Psoas muscle (tissue), 8 donors: Measurements from ENCODE around the gene ADAP1. TPM values are rescaled to one million over a fixed set of nuclear protein-coding genes. Genes with fewer than 3 reads are reported as not detected.

Source experiments
- ATAC-seq, 4 donors: fragments of 200-7000 bp; cut with Tn5 transposase; one replicate each; pipeline ENCODE4 v1.9.1; 2020; ENCODE audit warnings: moderate library complexity in 3 of 4, mild to moderate bottlenecking in 2 of 4
- DNase-seq, 2 donors: peaks; one replicate each; pipeline ENCODE4 v3.0.0-alpha.2; 2020
- H3K27ac ChIP-seq: fragments of 200-600 bp; one replicate; pipeline ENCODE4 v1.8.0; 2022
- H3K27me3 ChIP-seq, 3 donors: fragments of 200-600 bp in 1 of 3; one replicate each; pipeline versions ENCODE4 v1.6.1 to v1.8.0; 2013 to 2022; ENCODE audit warnings: low read length in 2 of 3, mild to moderate bottlenecking in 2 of 3, moderate library complexity in 1 of 3; ENCODE audit not compliant: insufficient read depth in 3 of 3
- H3K36me3 ChIP-seq, 2 donors: fragments of 200-600 bp in 1 of 2; one replicate each; pipeline versions ENCODE4 v1.6.1 to v1.8.0; 2013 to 2022; ENCODE audit warnings: low read depth in 1 of 2, mild to moderate bottlenecking in 1 of 2, moderate library complexity in 1 of 2; ENCODE audit not compliant: insufficient read depth in 1 of 2
- H3K4me1 ChIP-seq: fragments of 200-600 bp; one replicate; pipeline ENCODE4 v1.8.0; 2022
- H3K4me3 ChIP-seq: fragments of 200-600 bp; one replicate; pipeline ENCODE4 v1.8.0; 2022; ENCODE audit warnings: mild to moderate bottlenecking
- H3K9me3 ChIP-seq: fragments of 200-600 bp; one replicate; pipeline ENCODE4 v1.8.0; 2022
- CTCF ChIP-seq: fragments of 200-600 bp; IDR thresholded peaks from one replicate; pipeline ENCODE4 v1.8.0; 2022; ENCODE audit warnings: antibody characterized with exemption
- WGBS, 3 donors: extraction: QIAGEN DNeasy Blood & Tissue Kit; methylation state at CpG; one replicate each; pipeline versions ENCODE4 v1.1.6 to v1.1.7; 2013; 5-methylcytosine and 5-hydroxymethylcytosine counted together
- intact Hi-C, 2 donors: fragments of 100-400 bp; cut with DNase I; formaldehyde crosslinking; loops; one replicate each; pipeline versions ENCODE4 v1.11.0 to v1.14.2; 2022
- polyA plus RNA-seq, 3 donors: library from polyadenylated mRNA; stranded (reverse); fragments of 200-250 nt; gene quantifications; one replicate each; pipeline ENCODE4 v1.2.3, GENCODE V29; 2013
- total RNA-seq, 4 donors: library from RNA; stranded (reverse); fragmentation: NEBNext Ultra II Directional in 2 of 4; extraction: Animal tissue kit (Norgen Biotek cat#: 25700) in 2 of 4; gene quantifications; one replicate each; pipeline versions ENCODE4 v1.2.1 to v1.2.4, GENCODE V29; 2021 to 2023
- donor health status: healthy with polysubstance abuse.
- donor health status: DM: no; HTN: no; CAD: no; lungs with moderate emphysema.
- donor health status: Bipolar disorder and iron deficiency.
- donor health status: healthy.
- donor health status: DM: yes; HTN: yes; CAD: no.
- donor health status: DM: no; HTN: no; CAD: no.
- donor health status: DM: no; HTN: no; CAD: no.
- donor health status: DM: yes; HTN: yes; CAD: no.

ADAP1 gene
- total and polyA plus RNA-seq, 7 donors, result 0.18 to 1.4 (median 0.88) TPM

GRCh38 chr7:967361-968082, 13.0 kb upstream of the ADAP1 start:
- Histone ChIP-seq H3K4me1 (peaks cover 31% of the 10 kb centered on the region), H3K27me3 (peaks cover 0 to 3% (median 0%) of the 10 kb centered on the region in 3 donors), H3K4me3 (no peak overlapping the region), H3K9me3 (no peaks in the 10 kb centered on the region), H3K36me3 (peaks cover 0 to 58% of the 10 kb centered on the region in 2 donors), H3K27ac (no peak overlapping the region)
- intact Hi-C loops, result no loop called here
- ATAC-seq (no peak), DNase-seq (no peak)
- no peak for TF ChIP-seq CTCF
- 85 to 88% (median 86%) methylated on average over 39 of the region's 39 CpGs for WGBS, 3 donors

GRCh38 chr7:966291-967069, 12.0 kb upstream of the ADAP1 start:
- ATAC-seq, result peak in 1 of 4 donors; percentile 9
- H3K4me3 ChIP-seq, result no peak overlapping the region
- peaks cover 25% of the 10 kb centered on the region for H3K4me1 ChIP-seq
- H3K36me3 ChIP-seq, result peaks cover 0 to 48% of the 10 kb centered on the region in 2 donors
- DNase-seq, result peak; percentile 1 to 41
- intact Hi-C loops, result no loop called here
- no peak for TF ChIP-seq CTCF
- H3K9me3 ChIP-seq, result no peaks in the 10 kb centered on the region
- peak overlapping the region; percentile 83 for H3K27ac ChIP-seq
- WGBS, 3 donors, result 68 to 84% (median 73%) methylated on average over 22 of the region's 22 CpGs
- H3K27me3 ChIP-seq, result peaks cover 0 to 7% (median 3%) of the 10 kb centered on the region in 3 donors

GRCh38 chr7:964401-965231, 10.1 kb upstream of the ADAP1 start:
- peak overlapping the region; percentile 83 for H3K27ac ChIP-seq
- H3K9me3 ChIP-seq, result no peaks in the 10 kb centered on the region
- H3K36me3 ChIP-seq, result peaks cover 0 to 32% of the 10 kb centered on the region in 2 donors
- H3K4me1 ChIP-seq, result peaks cover 25% of the 10 kb centered on the region
- intact Hi-C loops, result no loop called here
- H3K27me3 ChIP-seq, result peaks cover 0 to 7% (median 3%) of the 10 kb centered on the region in 3 donors
- peak; percentile 24 for TF ChIP-seq CTCF
- ATAC-seq (peak; percentile 62 to 81 (median 72)), DNase-seq (peak; percentile 39 to 67)
- whole genome bisulfite sequencing, 3 donors, result 23 to 33% (median 32%) methylated on average over 27 of the region's 27 CpGs
- peak overlapping the region; percentile 17 for H3K4me3 ChIP-seq

- H3K9me3 ChIP-seq, result no peaks in the 10 kb centered on the region
- 20 to 27% (median 23%) methylated on average over 25 to 37 of the region's 37 CpGs for WGBS, 3 donors
- no peak overlapping the region for H3K4me3 ChIP-seq
- peaks cover 25% of the 10 kb centered on the region for H3K4me1 ChIP-seq
- no peak for TF ChIP-seq CTCF
- no peak overlapping the region for H3K27ac ChIP-seq
- DNase-seq (peak in 1 of 2 donors; percentile 54), ATAC-seq (no peak)
- intact Hi-C loops, result no loop called here
- H3K27me3 ChIP-seq, result peaks cover 0 to 9% (median 3%) of the 10 kb centered on the region in 3 donors
- peaks cover 0 to 21% of the 10 kb centered on the region in 2 donors for H3K36me3 ChIP-seq
These were observed 9.0 kb upstream of the ADAP1 start for GRCh38 chr7:963236-964078.
